Dermis blood vessel endothelial cell (primary cell): Measurements from ENCODE around the gene ENPP5. TPM values are rescaled to one million over a fixed set of nuclear protein-coding genes. Genes with fewer than 3 reads are reported as not detected.

Experiments used
- total RNA-seq: library from RNA; depleted of rRNA; stranded (reverse); fragments of >200 nt; gene quantifications from 2 replicates; pipeline ENCODE4 v1.2.3, GENCODE V29; 2014

ENPP5 gene
- total RNA-seq, 1 donor from 2014 or later = 0.17 TPM

Other genes with a start within 250 kb of the ENPP5 start
- under 0.01 and 0.09 TPM in 2 replicates for gene CLIC5, start 155.1 kb downstream of the ENPP5 start, total RNA-seq
- 4.9 and 6.9 TPM in 2 replicates for gene ENPP4, start 41.0 kb downstream of the ENPP5 start, total RNA-seq